H9 (cell line): Measurements from ENCODE around the gene DHRS1. TPM values are rescaled to one million over a fixed set of nuclear protein-coding genes. Genes with fewer than 3 reads are reported as not detected.

Experiments used
- DNase-seq: peaks from one replicate; pipeline ENCODE4 v3.0.0-alpha.2; 2017
- H2AFZ ChIP-seq: one replicate; pipeline ENCODE4 v1.6.1; 2013; ENCODE audit warnings: mild to moderate bottlenecking, low read length, control low read depth, moderate library complexity
- H2AK5ac ChIP-seq: 2 replicates; pipeline ENCODE4 v1.6.1; 2013; ENCODE audit warnings: low read length, control low read depth, mixed read lengths; ENCODE audit not compliant: insufficient read length
- H2BK120ac ChIP-seq: one replicate; pipeline ENCODE4 v1.6.1; 2013; ENCODE audit warnings: low read depth, mild to moderate bottlenecking, low read length, control low read depth, inconsistent platforms; ENCODE audit not compliant: poor library complexity, severe bottlenecking
- H2BK12ac ChIP-seq: 2 replicates; pipeline ENCODE4 v1.6.1; 2013; ENCODE audit warnings: low read length, control low read depth, mixed read lengths, low read depth; ENCODE audit not compliant: insufficient read length
- H2BK15ac ChIP-seq: 2 replicates; pipeline ENCODE4 v1.6.1; 2013; ENCODE audit warnings: low read depth, low read length, control low read depth
- H2BK20ac ChIP-seq: one replicate; pipeline ENCODE4 v1.6.1; 2013; ENCODE audit warnings: low read depth, mild to moderate bottlenecking, low read length, control low read depth, inconsistent platforms; ENCODE audit not compliant: poor library complexity, severe bottlenecking
- H2BK5ac ChIP-seq: 2 replicates; pipeline ENCODE4 v1.6.1; 2013; ENCODE audit warnings: low read length, control low read depth, mixed read lengths; ENCODE audit not compliant: insufficient read length
- H3K14ac ChIP-seq: 2 replicates; pipeline ENCODE4 v1.6.1; 2013; ENCODE audit warnings: low read length, control low read depth; ENCODE audit not compliant: insufficient read depth
- H3K18ac ChIP-seq: 2 replicates; pipeline ENCODE4 v1.6.1; 2013; ENCODE audit warnings: low read depth, mild to moderate bottlenecking, mixed read lengths, low read length, control low read depth; ENCODE audit not compliant: insufficient read length
- H3K23ac ChIP-seq: 2 replicates; pipeline ENCODE4 v1.6.1; 2013; ENCODE audit warnings: low read length, control low read depth, mixed read lengths, low read depth; ENCODE audit not compliant: insufficient read length
- H3K23me2 ChIP-seq: 2 replicates; pipeline ENCODE4 v1.6.1; 2013; ENCODE audit warnings: low read depth, mild to moderate bottlenecking, mixed read lengths, low read length, control low read depth; ENCODE audit not compliant: insufficient read length, poor library complexity, severe bottlenecking
- H3K27ac ChIP-seq: 2 replicates; pipeline ENCODE4 v1.5.1; 2013; ENCODE audit warnings: low read length, control low read depth, mixed read lengths, low read depth; ENCODE audit not compliant: insufficient read length
- H3K27me3 ChIP-seq: 2 replicates; pipeline ENCODE4 v1.6.1; 2013; ENCODE audit warnings: low read length, control low read depth, inconsistent platforms; ENCODE audit not compliant: insufficient read depth
- H3K4ac ChIP-seq: 2 replicates; pipeline ENCODE4 v1.6.1; 2013; ENCODE audit warnings: low read depth, mild to moderate bottlenecking, control low read depth, inconsistent platforms, low read length, moderate library complexity
- H3K4me1 ChIP-seq: 2 replicates; pipeline ENCODE4 v1.6.1; 2013; ENCODE audit warnings: low read length, control low read depth, inconsistent platforms; ENCODE audit not compliant: insufficient read depth
- H3K4me2 ChIP-seq: 2 replicates; pipeline ENCODE4 v1.6.1; 2013; ENCODE audit warnings: low read length, control low read depth, mixed read lengths; ENCODE audit not compliant: insufficient read length, insufficient read depth
- H3K56ac ChIP-seq: 2 replicates; pipeline ENCODE4 v1.6.1; 2013; ENCODE audit warnings: low read depth, mild to moderate bottlenecking, mixed read lengths, low read length, control low read depth; ENCODE audit not compliant: insufficient read length
- H3K79me1 ChIP-seq: 2 replicates; pipeline ENCODE4 v1.6.1; 2013; ENCODE audit warnings: low read depth, mild to moderate bottlenecking, moderate library complexity, low read length, control low read depth, inconsistent platforms; ENCODE audit not compliant: insufficient read depth, poor library complexity, severe bottlenecking
- H3K79me2 ChIP-seq: 2 replicates; pipeline ENCODE4 v1.6.1; 2013; ENCODE audit warnings: low read length, control low read depth, inconsistent platforms; ENCODE audit not compliant: insufficient read depth
- H3K9ac ChIP-seq: 2 replicates; pipeline ENCODE4 v1.6.1; 2013; ENCODE audit warnings: low read length, control low read depth, mixed read lengths; ENCODE audit not compliant: insufficient read length; ENCODE audit errors: extremely low read depth
- H3K9me3 ChIP-seq: one replicate; pipeline ENCODE4 v1.6.1; 2013; ENCODE audit warnings: low read depth, low read length, inconsistent platforms; ENCODE audit not compliant: control insufficient read depth
- H3T11ph ChIP-seq: one replicate; pipeline ENCODE4 v1.6.1; 2013; ENCODE audit warnings: mild to moderate bottlenecking, low read length, control low read depth, inconsistent platforms
- H4K20me1 ChIP-seq: one replicate; pipeline ENCODE4 v1.6.1; 2013; ENCODE audit not compliant: control insufficient read depth, insufficient read length, insufficient read depth
- H4K5ac ChIP-seq: 2 replicates; pipeline ENCODE4 v1.6.1; 2013; ENCODE audit warnings: low read depth, mild to moderate bottlenecking, mixed read lengths, low read length, control low read depth; ENCODE audit not compliant: insufficient read length
- H4K8ac ChIP-seq: replicated peaks from 2 replicates; pipeline ENCODE4 v1.6.1; 2013; ENCODE audit warnings: low read length, control low read depth, mixed read lengths, low read depth; ENCODE audit not compliant: insufficient read length
- H4K91ac ChIP-seq: 2 replicates; pipeline ENCODE4 v1.6.1; 2013; ENCODE audit warnings: low read depth, mild to moderate bottlenecking, moderate library complexity, mixed read lengths, low read length, control low read depth; ENCODE audit not compliant: insufficient read length
- H3K27ac Mint-ChIP-seq, 3 experiments: 2 replicates in 2 of 3; 3 replicates in 1 of 3; pipeline ENCODE4 v1.8.0; 2020 to 2021; ENCODE audit warnings: mixed read lengths in 3 of 3, mild to moderate bottlenecking in 1 of 3, moderate library complexity in 1 of 3
- H3K27me3 Mint-ChIP-seq: 2 replicates; pipeline ENCODE4 v1.8.0; 2021; ENCODE audit warnings: low read depth, mild to moderate bottlenecking, moderate library complexity, mixed read lengths
- H3K36me3 Mint-ChIP-seq, 3 experiments: 2 replicates in 2 of 3; 3 replicates in 1 of 3; pipeline ENCODE4 v1.8.0; 2020 to 2021; ENCODE audit warnings: low read depth in 3 of 3, mixed read lengths in 3 of 3; ENCODE audit not compliant: insufficient read depth in 1 of 3
- H3K4me1 Mint-ChIP-seq, 2 experiments: 2 replicates each; pipeline ENCODE4 v1.8.0; 2020; ENCODE audit warnings: mixed read lengths in 2 of 2
- H3K4me3 Mint-ChIP-seq, 2 experiments: 2 replicates in 1 of 2; 3 replicates in 1 of 2; pipeline ENCODE4 v1.8.0; 2020 to 2021; ENCODE audit warnings: mild to moderate bottlenecking in 2 of 2, mixed read lengths in 2 of 2, moderate library complexity in 1 of 2
- H3K9me3 Mint-ChIP-seq, 2 experiments: 2 replicates in 1 of 2; 3 replicates in 1 of 2; pipeline ENCODE4 v1.8.0; 2020; ENCODE audit warnings: mild to moderate bottlenecking in 2 of 2, mixed read lengths in 2 of 2, moderate library complexity in 1 of 2
- CTCF ChIP-seq: fragments of 200-600 bp; sonication (generic); conservative IDR thresholded peaks from 3 replicates; pipeline ENCODE4 v1.8.0; 2021; ENCODE audit warnings: antibody characterized with exemption, mild to moderate bottlenecking
- WGBS: extraction: QIAGEN DNeasy Blood & Tissue Kit; methylation state at CpG from one replicate; pipeline ENCODE4 v1.1.7; 2013; ENCODE audit warnings: missing lambda C conversion rate, low lambda C conversion rate, mixed read lengths; ENCODE audit not compliant: insufficient read length; ENCODE audit errors: extremely low coverage; 5-methylcytosine and 5-hydroxymethylcytosine counted together
- total RNA-seq: library from RNA; stranded (reverse); gene quantifications from 2 replicates; pipeline ENCODE4 v1.2.1, GENCODE V29; 2021

The DHRS1 gene
- total RNA-seq, 1 experiment from 2014 or later = 19.1 TPM

GRCh38 chr14:24337144-24337823, 37.7 kb upstream of the DHRS1 start:
- Mint-ChIP-seq H3K4me1 (peaks cover 26 to 31% of the 10 kb centered on the region in 2 experiments), H3K27ac (no peak overlapping the region; a peak in 1 of 7 replicates), H3K9me3 (peaks cover 0 to 2% of the 10 kb centered on the region in 2 experiments; a peak in 2 of 5 replicates), H3K36me3 (no peaks in the 10 kb centered on the region; a peak in 1 of 7 replicates), H3K27me3 (peaks cover 100% of the 10 kb centered on the region), H3K4me3 (no peak overlapping the region)
- Histone ChIP-seq H3K18ac (no peak overlapping the region), H2BK5ac (no peak overlapping the region), H4K5ac (no peak overlapping the region), H2AK5ac (no peak overlapping the region), H3K4ac (no peak overlapping the region), H3T11ph (no peak overlapping the region), H3K79me2 (no peaks in the 10 kb centered on the region), H3K9ac (no peak overlapping the region), H2BK12ac (no peak overlapping the region), H3K79me1 (no peaks in the 10 kb centered on the region), H2AFZ (no peak overlapping the region), H3K4me2 (no peak overlapping the region), H3K9me3 (no peaks in the 10 kb centered on the region), H3K23me2 (peaks cover 26% of the 10 kb centered on the region), H4K8ac (no peak overlapping the region), H2BK20ac (no peak overlapping the region), H3K27ac (no peak overlapping the region), H3K23ac (no peak overlapping the region), H3K14ac (no peak overlapping the region), H3K27me3 (peaks cover 69% of the 10 kb centered on the region), H2BK15ac (no peak overlapping the region), H3K56ac (no peak overlapping the region), H4K91ac (no peak overlapping the region), H4K20me1 (no peaks in the 10 kb centered on the region), H3K4me1 (no peaks in the 10 kb centered on the region; the same call in 1 of the 2 replicates), H2BK120ac (no peak overlapping the region)
- no peak for DNase-seq
- no CpG with 5 or more reads among the region's 7 CpGs for WGBS
- no peak for TF ChIP-seq CTCF
